Motor neuron (in vitro differentiated cells): Measurements from ENCODE around the gene ZMAT5. TPM values are rescaled to one million over a fixed set of nuclear protein-coding genes. Genes with fewer than 3 reads are reported as not detected.

Source experiments
- ATAC-seq, 8 experiments: fragments of 200-7000 bp; cut with Tn5 transposase; replicated peaks in 6 of 8; 2 replicates each; pipeline ENCODE4 v1.8.0; 2021; ENCODE audit warnings: mild to moderate bottlenecking in 8 of 8, moderate library complexity in 8 of 8
- H3K27ac ChIP-seq, 2 donors: fragments of 250-450 bp; sonication (Bioruptor Pico); 2 replicates each; pipeline ENCODE4 v1.9.0; 2021; ENCODE audit warnings: antibody characterized with exemption in 2 of 2, mild to moderate bottlenecking in 2 of 2, moderate library complexity in 1 of 2
- H3K4me1 ChIP-seq, 2 donors: fragments of 250-450 bp; sonication (Bioruptor Pico); replicated peaks in 1 of 2; 2 replicates each; pipeline ENCODE4 v1.6.1; 2021; ENCODE audit warnings: antibody characterized with exemption in 2 of 2, mild to moderate bottlenecking in 2 of 2, moderate library complexity in 1 of 2
- H3K4me3 ChIP-seq, 5 donors: fragments of 250-450 bp; sonication (Bioruptor Pico); 2 replicates each; pipeline ENCODE4 v1.9.0; 2021; ENCODE audit warnings: antibody characterized with exemption in 5 of 5, mild to moderate bottlenecking in 5 of 5, moderate library complexity in 4 of 5
- WGBS, 10 experiments: fragments of 450-650 bp; shearing (Covaris generic); methylation state at CpG; one replicate each; pipeline ENCODE4 v1.0.0; 2022; 5-methylcytosine and 5-hydroxymethylcytosine counted together
- in situ Hi-C, 9 experiments: fragments of 400-800 bp; cut with MboI; loops; one replicate each; pipeline ENCODE4 v1.15.0; 2021; ENCODE audit warnings: low sequenced_read_pairs in 9 of 9, low pct_unique_long_range_greater_than_20kb in 2 of 9; ENCODE audit not compliant: unreplicated experiment in 9 of 9
- total RNA-seq, 8 experiments: library from RNA; unstranded; fragments of 300-600 nt; gene quantifications; 2 replicates each; pipeline versions ENCODE4 v1.2.3 to v1.2.4, GENCODE V29; 2022

ZMAT5 gene
- total RNA-seq, 8 experiments from 2014 or later, result 16.7 to 36.2 (median 26.5) TPM

DNA sequence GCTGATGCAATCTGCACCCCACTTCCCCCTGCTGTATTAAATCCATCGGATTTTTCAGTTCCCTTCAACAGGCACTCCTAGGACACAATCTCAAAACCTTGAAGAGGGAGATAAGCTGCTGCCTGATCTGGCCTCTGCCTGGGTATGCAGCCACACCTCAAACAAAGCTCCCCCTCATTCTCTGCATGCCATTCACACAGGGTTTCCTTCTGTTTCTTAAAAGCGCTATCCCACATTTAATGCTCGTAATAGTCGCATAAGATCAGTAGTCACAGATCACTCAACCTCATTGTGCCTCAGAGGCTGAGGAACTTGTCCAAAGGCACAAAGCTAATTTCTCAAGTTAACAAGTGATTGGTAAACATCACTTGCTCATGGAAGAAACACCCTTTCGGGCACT, 34.3 kb upstream of the ZMAT5 start:
- H3K4me1 ChIP-seq, result no peaks in the 10 kb centered on the region
- 43 to 93% (median 80%) methylated on average over 1 to 5 of the region's 5 CpGs; no CpG with 5 or more reads in 5 of the 10 experiments for WGBS, 10 experiments
- no peak overlapping the region for H3K4me3 ChIP-seq
- no peak overlapping the region for H3K27ac ChIP-seq
- ATAC-seq, result no peak
- in situ Hi-C loops, result loop anchor here in 2 of 9 experiments (25.0 kb wide), 2 partner anchors 186 to 211 kb away; no protein-coding TSS in a partner anchor

DNA sequence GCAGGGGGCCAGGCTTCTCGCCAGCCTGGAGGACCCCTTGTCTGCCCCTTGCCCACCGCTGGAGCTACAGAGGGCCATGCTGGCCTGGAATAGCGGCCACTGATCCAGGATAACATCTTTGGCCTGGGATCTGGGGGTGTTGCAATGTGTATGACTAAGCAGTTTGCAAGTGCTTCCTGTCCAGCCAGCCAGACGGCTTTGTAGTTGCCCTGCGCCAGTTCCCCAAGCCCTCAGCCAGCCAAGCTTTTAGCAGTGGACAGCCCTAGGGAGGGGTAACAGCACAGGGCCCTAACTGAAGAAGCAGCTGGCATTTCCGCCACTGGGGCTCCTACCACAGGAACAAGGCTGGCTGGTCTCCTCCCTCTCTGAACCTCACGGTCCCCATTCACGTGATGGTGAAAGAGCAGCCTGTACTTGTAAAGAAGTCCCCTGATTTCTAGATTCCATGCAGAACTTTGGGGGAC, 32.4 kb upstream of the ZMAT5 start:
- H3K4me3 ChIP-seq, result no peak overlapping the region
- H3K4me1 ChIP-seq, result no peaks in the 10 kb centered on the region
- in situ Hi-C loops, result no loop called here
- peak in 3 of 8 experiments; percentile 37 to 99 (median 99) for ATAC-seq
- H3K27ac ChIP-seq, result no peak overlapping the region
- 0 to 100% (median 76%) methylated on average over 3 to 5 of the region's 8 CpGs; no CpG with 5 or more reads in 4 of the 10 experiments for WGBS, 10 experiments

DNA sequence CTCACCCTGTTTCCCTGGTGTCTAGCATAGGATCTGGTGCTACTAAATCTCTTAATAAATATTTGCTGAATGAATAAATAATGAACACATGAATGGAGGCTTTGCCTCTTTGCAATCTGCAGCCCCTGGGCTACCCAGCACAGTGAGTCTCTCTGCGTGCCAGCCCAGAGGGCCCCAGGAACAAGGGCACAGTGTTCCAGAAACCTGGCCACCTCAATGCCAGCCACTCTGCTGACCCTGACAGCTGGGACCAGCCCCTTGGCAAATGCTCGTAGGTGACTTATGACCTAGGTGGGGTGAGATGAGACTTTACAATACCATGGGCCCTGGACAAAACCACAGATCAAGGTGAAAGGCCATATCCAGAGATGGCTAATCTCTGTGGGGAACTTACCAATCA, 32.0 kb upstream of the ZMAT5 start:
- Histone ChIP-seq H3K4me3 (no peak overlapping the region), H3K4me1 (no peaks in the 10 kb centered on the region), H3K27ac (no peak overlapping the region)
- 0 to 100% (median 80%) methylated on average over 1 of the region's 2 CpGs; no CpG with 5 or more reads in 6 of the 10 experiments for WGBS, 10 experiments
- peak in 1 of 8 experiments; percentile 5 for ATAC-seq
- in situ Hi-C loops, result no loop called here

GRCh38 chr22:29798318-29798717, 31.5 kb upstream of the ZMAT5 start:
- Histone ChIP-seq H3K27ac (no peak overlapping the region), H3K4me3 (no peak overlapping the region), H3K4me1 (no peaks in the 10 kb centered on the region)
- in situ Hi-C loops, result no loop called here
- 84 to 100% (median 100%) methylated on average over 1 to 5 of the region's 6 CpGs; no CpG with 5 or more reads in 2 of the 10 experiments for WGBS, 10 experiments
- ATAC-seq, result no peak

DNA sequence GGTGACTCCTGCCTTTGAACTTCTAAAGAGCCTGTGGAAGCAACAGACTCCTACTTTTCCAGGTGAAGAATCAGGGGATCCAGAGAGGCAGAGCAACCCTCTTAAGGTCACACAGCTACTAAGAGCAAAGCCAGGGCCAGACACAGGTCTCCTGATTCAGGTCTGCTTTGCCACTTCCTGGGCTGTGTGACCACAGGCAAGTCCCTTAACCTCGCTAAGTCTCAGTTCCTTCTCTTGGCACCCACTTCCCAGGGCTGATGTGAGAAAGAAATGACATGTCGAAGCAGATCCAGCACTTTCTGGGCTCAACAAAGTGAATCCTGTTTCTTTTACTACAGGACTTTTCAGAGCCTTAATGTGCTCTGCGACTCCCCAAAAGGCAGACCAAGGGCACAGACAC, 30.5 kb upstream of the ZMAT5 start:
- no peaks in the 10 kb centered on the region for H3K4me1 ChIP-seq
- WGBS, 10 experiments, result 81 to 100% (median 90%) methylated on average over 1 to 3 of the region's 3 CpGs; no CpG with 5 or more reads in 4 of the 10 experiments
- H3K4me3 ChIP-seq, result no peak overlapping the region
- in situ Hi-C loops, result no loop called here
- ATAC-seq, result no peak
- no peak overlapping the region for H3K27ac ChIP-seq

GRCh38 chr22:29795663-29796062, 28.9 kb upstream of the ZMAT5 start:
- H3K27ac ChIP-seq, result no peak overlapping the region
- no peak for ATAC-seq
- H3K4me3 ChIP-seq, result no peak overlapping the region
- 53 to 100% (median 87%) methylated on average over 1 to 5 of the region's 5 CpGs for WGBS, 10 experiments
- in situ Hi-C loops, result no loop called here
- H3K4me1 ChIP-seq, result no peaks in the 10 kb centered on the region

GRCh38 chr22:29793396-29793795, 26.6 kb upstream of the ZMAT5 start:
- no peak for ATAC-seq
- no peak overlapping the region for H3K27ac ChIP-seq
- peaks cover 0 to 5% of the 10 kb centered on the region in 2 donors for H3K4me1 ChIP-seq
- 97 to 100% methylated on average over 3 to 7 of the region's 17 CpGs; no CpG with 5 or more reads in 8 of the 10 experiments for WGBS, 10 experiments
- H3K4me3 ChIP-seq, result no peak overlapping the region
- in situ Hi-C loops, result no loop called here

DNA sequence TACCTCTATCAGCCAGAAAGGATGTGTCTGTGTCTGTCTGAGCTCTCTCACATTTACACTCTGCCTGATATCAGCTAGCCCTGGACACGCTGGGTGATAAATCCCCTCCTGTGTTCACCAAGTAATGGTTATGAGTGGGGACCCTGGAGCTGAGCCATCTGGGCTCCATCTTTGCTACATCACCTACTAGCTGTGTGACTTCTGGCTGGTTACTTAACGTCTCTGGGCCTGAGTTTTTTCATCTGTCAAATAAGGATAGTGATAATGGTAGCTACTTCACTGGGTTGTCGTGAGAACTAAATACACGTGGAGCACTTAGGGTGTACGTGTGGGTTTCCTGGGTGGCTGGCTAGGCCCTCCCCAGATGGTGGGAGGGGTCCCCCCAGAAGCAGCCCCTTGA, 23.3 kb upstream of the ZMAT5 start:
- H3K4me3 ChIP-seq, result no peak overlapping the region
- ATAC-seq, result no peak
- H3K27ac ChIP-seq, result no peak overlapping the region
- peaks cover 17 to 27% of the 10 kb centered on the region in 2 donors for H3K4me1 ChIP-seq
- 60 to 100% (median 88%) methylated on average over 1 to 4 of the region's 5 CpGs; no CpG with 5 or more reads in 4 of the 10 experiments for WGBS, 10 experiments
- in situ Hi-C loops, result no loop called here

GRCh38 chr22:29788339-29789279, 21.8 kb upstream of the ZMAT5 start:
- in situ Hi-C loops, result no loop called here
- ATAC-seq, result no peak
- Histone ChIP-seq H3K4me1 (peaks cover 26 to 36% of the 10 kb centered on the region in 2 donors), H3K4me3 (no peak overlapping the region), H3K27ac (peak overlapping the region; percentile 58 to 62)
- 60 to 100% (median 91%) methylated on average over 1 to 18 of the region's 27 CpGs; no CpG with 5 or more reads in 3 of the 10 experiments for WGBS, 10 experiments

GRCh38 chr22:29787371-29787980, 20.7 kb upstream of the ZMAT5 start:
- no peak overlapping the region for H3K4me3 ChIP-seq
- ATAC-seq, result peak in 5 of 8 experiments; percentile 98 to 99 (median 98)
- peaks cover 26 to 36% of the 10 kb centered on the region in 2 donors for H3K4me1 ChIP-seq
- H3K27ac ChIP-seq, result peak overlapping the region; percentile 58 to 62
- in situ Hi-C loops, result no loop called here
- WGBS, 10 experiments, result 0 to 93% (median 20%) methylated on average over 1 to 7 of the region's 9 CpGs; no CpG with 5 or more reads in 5 of the 10 experiments

- ATAC-seq, result no peak
- H3K27ac ChIP-seq, result peak overlapping the region in 1 of 2 donors; percentile 28
- WGBS, 10 experiments, result 44 to 80% (median 76%) methylated on average over 2 to 3 of the region's 5 CpGs; no CpG with 5 or more reads in 5 of the 10 experiments
- H3K4me3 ChIP-seq, result no peak overlapping the region
- in situ Hi-C loops, result no loop called here
- H3K4me1 ChIP-seq, result peaks cover 30 to 39% of the 10 kb centered on the region in 2 donors
Observed at GRCh38 chr22:29786031-29786430, 19.2 kb upstream of the ZMAT5 start.

DNA sequence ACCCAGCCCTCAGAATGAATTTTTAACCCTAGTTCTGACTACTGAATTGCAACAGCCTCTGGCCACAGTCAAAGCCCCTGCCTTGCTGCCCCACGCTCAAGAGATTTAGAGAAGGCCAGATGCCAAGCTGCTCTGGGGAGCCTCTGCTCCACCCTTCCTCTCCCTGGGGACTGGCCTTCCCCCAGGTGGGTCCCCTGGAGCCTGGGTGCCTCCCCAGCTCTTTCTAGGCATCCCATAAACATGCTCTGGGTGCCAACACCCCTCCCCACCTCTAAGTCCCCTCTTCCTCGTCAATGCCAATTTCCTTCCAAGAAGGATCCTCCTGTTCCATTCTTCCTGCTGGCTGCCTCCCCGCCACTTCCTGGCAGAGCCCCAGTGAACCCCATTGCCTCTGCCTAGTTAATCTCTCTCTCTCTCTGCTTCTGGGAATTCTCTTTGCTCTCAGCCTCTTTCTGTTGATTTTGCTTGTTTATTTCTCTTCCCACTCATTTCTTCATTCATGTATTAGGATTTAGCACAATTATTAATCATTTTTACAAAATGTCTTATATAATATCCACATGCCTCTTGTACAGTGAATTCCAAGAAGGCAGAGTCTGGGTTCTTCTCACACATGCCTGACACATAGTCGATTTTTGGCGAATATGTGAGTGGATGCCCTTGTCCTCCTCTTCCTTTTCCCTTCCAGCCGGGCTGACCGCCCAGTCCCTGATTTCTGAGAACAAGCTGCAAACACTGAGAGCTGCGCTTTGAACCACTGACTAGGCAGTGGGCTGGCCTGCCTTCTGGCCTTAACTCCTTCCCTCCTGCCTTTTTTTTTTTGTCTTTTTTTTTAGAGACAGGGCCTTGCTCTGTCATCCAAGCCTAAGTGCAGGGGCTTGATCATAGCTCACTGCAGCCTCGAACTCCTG, 17.9 kb upstream of the ZMAT5 start:
- no peak overlapping the region for H3K27ac ChIP-seq
- 42 to 100% (median 64%) methylated on average over 1 to 8 of the region's 9 CpGs; no CpG with 5 or more reads in 1 of the 10 experiments for WGBS, 10 experiments
- peak in 1 of 8 experiments; percentile 9 for ATAC-seq
- in situ Hi-C loops, result no loop called here
- H3K4me3 ChIP-seq, result no peak overlapping the region
- peaks cover 38 to 44% of the 10 kb centered on the region in 2 donors for H3K4me1 ChIP-seq
